ENCODE results near the gene TBKBP1. TPM values are rescaled to one million over a fixed set of nuclear protein-coding genes. Genes with fewer than 3 reads are reported as not detected.

TBKBP1 gene
- total RNA-seq, 2 experiments from 2014 or later = 2.4 to 3.0 TPM

DNA sequence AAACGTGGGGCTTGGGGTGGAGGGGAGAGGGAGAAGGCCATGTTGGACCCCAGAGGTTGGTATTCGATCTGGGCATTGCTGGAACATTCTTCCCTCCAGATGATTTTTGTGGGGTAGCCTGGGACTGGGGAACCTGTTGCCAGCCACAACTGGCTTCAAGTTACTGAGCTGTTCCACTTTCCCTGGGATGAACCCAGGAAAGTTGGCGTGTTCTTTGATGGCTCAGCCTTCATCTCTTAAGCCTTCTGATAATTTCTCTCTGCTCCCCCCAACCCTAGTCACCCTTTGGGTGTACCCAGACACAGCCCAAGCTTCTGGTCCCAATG is 41.1 kb downstream of the TBKBP1 start:
- H3K9me3 ChIP-seq (ENCODE audit: control insufficient read depth in 1 of 2, insufficient read depth in 1 of 2, low read length in 2 of 2) = no peaks in the 10 kb centered on the region
- intact Hi-C loops (cut with DNase I, micrococcal nuclease) = loop anchor here in 1 of 2 experiments (5.0 kb wide), 1 partner anchor 47 kb away; no protein-coding TSS in a partner anchor
- peaks cover 11% of the 10 kb centered on the region for H3K27me3 Mint-ChIP-seq
- peak overlapping the region; percentile 85 for H3K27ac Mint-ChIP-seq
- peak overlapping the region; percentile 95 for H3K4me3 Mint-ChIP-seq
- DNase-seq = no peak
- POLR2A ChIA-PET = interaction anchor here (0.8 kb wide), 1 partner anchor 29 kb away, joined by 3 read pairs; no protein-coding TSS in a partner anchor
- H3K9me3 Mint-ChIP-seq = no peaks in the 10 kb centered on the region
- peaks cover 72% of the 10 kb centered on the region for H3K4me1 ChIP-seq (ENCODE audit: insufficient read depth, low read length)
- H3K27ac ChIP-seq (ENCODE audit: low read depth in 1 of 2, low read length in 2 of 2) = peak overlapping the region; percentile 4 to 62
- no peaks in the 10 kb centered on the region for H3K36me3 ChIP-seq (ENCODE audit: insufficient read depth, low read length)
- H3K4me3 ChIP-seq (ENCODE audit: low read length) = peak overlapping the region; percentile 90
- H3K27me3 ChIP-seq (ENCODE audit: control insufficient read depth in 1 of 2, insufficient read depth in 2 of 2, low read length in 2 of 2) = peaks cover 0 to 2% of the 10 kb centered on the region in 2 experiments
- H3K36me3 Mint-ChIP-seq (ENCODE audit: low read depth) = no peaks in the 10 kb centered on the region
- peaks cover 28% of the 10 kb centered on the region for H3K4me1 Mint-ChIP-seq (ENCODE audit: low read depth)
- CTCF ChIA-PET = interaction anchor here (1.4 kb wide), 1 partner anchor 86 kb away, joined by 3 read pairs; the partner anchor contains the start of gene KPNB1
- TF ChIP-seq, protein P1, sequence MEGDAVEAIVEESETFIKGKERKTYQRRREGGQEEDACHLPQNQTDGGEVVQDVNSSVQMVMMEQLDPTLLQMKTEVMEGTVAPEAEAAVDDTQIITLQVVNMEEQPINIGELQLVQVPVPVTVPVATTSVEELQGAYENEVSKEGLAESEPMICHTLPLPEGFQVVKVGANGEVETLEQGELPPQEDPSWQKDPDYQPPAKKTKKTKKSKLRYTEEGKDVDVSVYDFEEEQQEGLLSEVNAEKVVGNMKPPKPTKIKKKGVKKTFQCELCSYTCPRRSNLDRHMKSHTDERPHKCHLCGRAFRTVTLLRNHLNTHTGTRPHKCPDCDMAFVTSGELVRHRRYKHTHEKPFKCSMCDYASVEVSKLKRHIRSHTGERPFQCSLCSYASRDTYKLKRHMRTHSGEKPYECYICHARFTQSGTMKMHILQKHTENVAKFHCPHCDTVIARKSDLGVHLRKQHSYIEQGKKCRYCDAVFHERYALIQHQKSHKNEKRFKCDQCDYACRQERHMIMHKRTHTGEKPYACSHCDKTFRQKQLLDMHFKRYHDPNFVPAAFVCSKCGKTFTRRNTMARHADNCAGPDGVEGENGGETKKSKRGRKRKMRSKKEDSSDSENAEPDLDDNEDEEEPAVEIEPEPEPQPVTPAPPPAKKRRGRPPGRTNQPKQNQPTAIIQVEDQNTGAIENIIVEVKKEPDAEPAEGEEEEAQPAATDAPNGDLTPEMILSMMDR (IDR thresholded peaks at IDR 0.05) = no peak
- ATAC-seq (ENCODE audit: poor library complexity) = no peak

DNA sequence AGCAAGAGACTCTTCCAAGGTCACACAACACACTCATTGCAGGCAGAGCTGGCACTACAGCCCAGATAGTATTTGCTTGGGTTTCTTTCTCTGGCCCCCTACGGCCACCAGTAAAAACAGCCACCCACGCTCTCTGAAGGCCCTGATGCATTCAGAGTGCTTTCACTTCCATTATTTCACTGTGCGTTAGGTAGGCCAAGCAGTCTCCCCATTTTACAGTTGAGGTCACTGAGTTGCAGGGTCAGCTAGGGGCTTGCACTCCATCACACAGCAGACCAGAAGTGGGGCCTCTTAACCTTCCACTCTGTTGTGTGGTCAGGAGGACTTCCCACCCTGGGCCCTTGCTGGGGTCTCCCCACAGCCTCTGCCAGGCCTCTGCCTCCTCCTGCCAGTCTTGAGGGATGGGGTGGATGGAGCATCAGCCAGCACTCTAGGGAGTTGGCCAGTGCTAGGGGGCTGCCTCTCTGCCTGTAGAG is 41.6 kb downstream of the TBKBP1 start:
- H3K4me1 Mint-ChIP-seq (ENCODE audit: low read depth) = peaks cover 28% of the 10 kb centered on the region
- Histone ChIP-seq H3K9me3 (ENCODE audit: control insufficient read depth in 1 of 2, insufficient read depth in 1 of 2, low read length in 2 of 2) (no peaks in the 10 kb centered on the region), H3K27me3 (ENCODE audit: control insufficient read depth in 1 of 2, insufficient read depth in 2 of 2, low read length in 2 of 2) (peaks cover 0 to 2% of the 10 kb centered on the region in 2 experiments), H3K4me1 (ENCODE audit: insufficient read depth, low read length) (peaks cover 74% of the 10 kb centered on the region), H3K4me3 (ENCODE audit: low read length) (peak overlapping the region; percentile 90), H3K36me3 (ENCODE audit: insufficient read depth, low read length) (no peaks in the 10 kb centered on the region), H3K27ac (ENCODE audit: low read depth in 1 of 2, low read length in 2 of 2) (peak overlapping the region in 1 of 2 donors; percentile 62)
- H3K4me3 Mint-ChIP-seq = peak overlapping the region; percentile 95
- intact Hi-C loops (cut with DNase I, micrococcal nuclease) = loop anchor here in 1 of 2 experiments (5.0 kb wide), 1 partner anchor 47 kb away; no protein-coding TSS in a partner anchor
- POLR2A ChIA-PET = interaction anchor here (0.8 kb wide), 1 partner anchor 29 kb away, joined by 3 read pairs; no protein-coding TSS in a partner anchor
- H3K9me3 Mint-ChIP-seq = no peaks in the 10 kb centered on the region
- peaks cover 11% of the 10 kb centered on the region for H3K27me3 Mint-ChIP-seq
- H3K36me3 Mint-ChIP-seq (ENCODE audit: low read depth) = no peaks in the 10 kb centered on the region
- TF ChIP-seq, protein P1 (IDR thresholded peaks at IDR 0.05) = no peak
- peak in 4 of 14 experiments; percentile 28 to 49 (median 44) for DNase-seq
- ATAC-seq (ENCODE audit: poor library complexity) = no peak
- CTCF ChIA-PET = interaction anchor here (1.4 to 1.8 kb wide), 2 partner anchors 30 to 86 kb away, joined by 3 read pairs; partner anchors contain the start of gene KPNB1
- H3K27ac Mint-ChIP-seq = peak overlapping the region; percentile 85

DNA sequence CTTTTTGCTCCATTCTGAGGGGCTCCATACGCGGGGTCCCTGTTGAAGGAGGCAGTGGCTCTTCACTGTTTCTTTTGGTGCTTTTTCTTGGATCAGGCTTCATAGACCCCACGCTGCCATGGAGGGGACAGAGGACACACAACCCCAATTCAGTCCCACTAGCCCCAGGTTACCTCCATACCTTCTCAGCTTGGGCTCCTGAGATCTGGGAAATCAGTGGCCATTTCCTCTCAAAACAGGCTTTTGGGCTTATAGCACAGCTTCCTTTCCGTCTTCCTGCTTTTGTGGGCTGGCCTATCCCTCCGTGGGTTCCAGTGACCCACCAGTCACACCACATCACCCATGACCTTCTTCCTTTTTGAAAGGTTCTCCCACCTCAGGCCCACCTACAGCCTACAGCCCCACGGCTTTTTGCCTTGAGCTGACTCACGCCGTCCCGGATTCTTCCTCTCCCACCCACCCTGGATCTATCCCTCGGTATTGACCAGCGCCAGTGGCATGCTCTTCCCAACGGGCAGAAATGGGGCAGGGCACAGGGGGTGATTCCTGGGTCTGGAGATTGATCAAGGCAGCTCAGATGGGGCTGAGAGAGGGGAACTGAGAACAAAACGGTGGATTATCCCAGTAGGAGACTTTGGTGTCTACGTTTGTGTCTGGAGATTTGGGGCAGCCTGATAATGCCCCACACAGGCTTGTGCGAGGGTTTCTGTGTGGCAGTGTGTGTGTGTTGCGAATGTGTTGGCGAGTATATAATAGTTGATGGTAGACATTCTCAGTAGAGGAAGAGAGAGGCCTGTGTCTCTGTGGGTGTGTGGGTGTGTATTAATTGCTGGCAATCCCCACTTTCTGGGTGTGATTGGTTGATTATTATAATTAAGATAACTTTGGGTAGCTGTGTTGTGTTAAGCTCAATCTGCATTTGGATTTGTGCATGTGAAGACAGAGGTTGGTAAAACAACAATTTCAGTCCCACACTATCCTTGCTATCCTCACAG is 42.8 kb downstream of the TBKBP1 start:
- Mint-ChIP-seq H3K4me1 (ENCODE audit: low read depth) (peaks cover 34% of the 10 kb centered on the region), H3K27me3 (peaks cover 11% of the 10 kb centered on the region), H3K27ac (peak overlapping the region; percentile 25), H3K9me3 (no peaks in the 10 kb centered on the region), H3K4me3 (peak overlapping the region; percentile 95), H3K36me3 (ENCODE audit: low read depth) (no peaks in the 10 kb centered on the region)
- ATAC-seq (ENCODE audit: poor library complexity) (no peak), DNase-seq (peak in 1 of 14 experiments; percentile 24)
- H3K36me3 ChIP-seq (ENCODE audit: insufficient read depth, low read length) = no peaks in the 10 kb centered on the region
- peak overlapping the region; percentile 90 for H3K4me3 ChIP-seq (ENCODE audit: low read length)
- ChIA-PET POLR2A (no interaction called here), CTCF (interaction anchor here (1.8 kb wide), 1 partner anchor 31 kb away, joined by 3 read pairs; no protein-coding TSS in a partner anchor)
- TF ChIP-seq, protein P1 (IDR thresholded peaks at IDR 0.05) = no peak
- intact Hi-C loops (cut with DNase I, micrococcal nuclease) = loop anchor here in 1 of 2 experiments (5.0 kb wide), 1 partner anchor 46 kb away; no protein-coding TSS in a partner anchor
- no peaks in the 10 kb centered on the region for H3K9me3 ChIP-seq (ENCODE audit: control insufficient read depth in 1 of 2, insufficient read depth in 1 of 2, low read length in 2 of 2)
- H3K27ac ChIP-seq (ENCODE audit: low read depth in 1 of 2, low read length in 2 of 2) = peak overlapping the region in 1 of 2 donors; percentile 52
- peaks cover 0 to 2% of the 10 kb centered on the region in 2 experiments for H3K27me3 ChIP-seq (ENCODE audit: control insufficient read depth in 1 of 2, insufficient read depth in 2 of 2, low read length in 2 of 2)
- peaks cover 77% of the 10 kb centered on the region for H3K4me1 ChIP-seq (ENCODE audit: insufficient read depth, low read length)
